Stimulated activated CD8-positive, alpha-beta memory T cell treated with anti-CD3 and anti-CD28 coated beads, Interleukin-2, amount 100 ng/mL, for 48 hours (primary cell): ENCODE results near the gene ZCCHC13.
"Not testable (repeated sequence)": the region's sequence is repeated elsewhere in the genome, so short reads cannot be mapped to it uniquely, and the experiment has no call there.

Experiments used
- DNase-seq, 2 donors: peaks; one replicate each; pipeline ENCODE4 v3.0.0-alpha.2; 2020; ENCODE audit warnings: low read depth in 2 of 2

The ZCCHC13 gene

DNA sequence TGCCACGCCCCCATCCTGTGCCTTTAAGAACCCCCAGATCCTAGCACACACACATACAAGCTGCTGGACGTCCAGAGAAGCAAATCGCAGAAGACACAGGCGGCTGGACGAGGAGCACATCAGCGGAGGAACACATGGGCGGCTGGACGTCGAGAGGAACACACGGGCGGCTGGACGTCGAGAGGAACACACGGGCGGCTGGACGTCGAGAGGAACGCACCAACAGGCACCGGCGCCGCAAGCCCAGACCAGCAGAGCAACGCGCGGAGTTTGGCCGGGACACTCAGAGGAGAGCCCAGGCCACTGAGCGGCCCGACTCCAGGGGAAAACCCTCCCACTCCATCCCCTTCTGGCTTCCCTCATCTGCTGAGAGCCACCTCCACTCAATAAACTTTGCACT lies 17.2 kb downstream of the ZCCHC13 start:
- DNase-seq = no peak

DNA sequence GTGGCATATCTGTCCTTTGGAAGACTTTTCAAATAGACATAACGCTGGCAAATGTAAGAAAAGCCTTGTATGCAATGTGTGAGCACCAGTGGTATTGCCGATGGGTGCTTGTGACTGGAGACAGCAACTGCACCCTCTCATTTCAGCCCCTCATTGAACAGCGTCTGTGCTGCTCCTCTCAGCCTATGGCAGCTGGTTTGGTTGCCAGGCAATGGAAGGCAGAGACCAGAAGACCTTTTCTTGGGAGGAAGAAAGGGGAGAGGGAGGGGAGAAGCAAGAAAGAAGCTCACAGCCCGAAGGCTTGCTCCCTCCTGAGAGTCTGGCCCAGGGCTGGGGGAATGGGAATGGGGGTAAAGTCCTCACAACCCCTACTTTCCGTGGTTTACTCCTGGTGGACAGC lies 20.2 kb downstream of the ZCCHC13 start:
- no peak for DNase-seq

DNA sequence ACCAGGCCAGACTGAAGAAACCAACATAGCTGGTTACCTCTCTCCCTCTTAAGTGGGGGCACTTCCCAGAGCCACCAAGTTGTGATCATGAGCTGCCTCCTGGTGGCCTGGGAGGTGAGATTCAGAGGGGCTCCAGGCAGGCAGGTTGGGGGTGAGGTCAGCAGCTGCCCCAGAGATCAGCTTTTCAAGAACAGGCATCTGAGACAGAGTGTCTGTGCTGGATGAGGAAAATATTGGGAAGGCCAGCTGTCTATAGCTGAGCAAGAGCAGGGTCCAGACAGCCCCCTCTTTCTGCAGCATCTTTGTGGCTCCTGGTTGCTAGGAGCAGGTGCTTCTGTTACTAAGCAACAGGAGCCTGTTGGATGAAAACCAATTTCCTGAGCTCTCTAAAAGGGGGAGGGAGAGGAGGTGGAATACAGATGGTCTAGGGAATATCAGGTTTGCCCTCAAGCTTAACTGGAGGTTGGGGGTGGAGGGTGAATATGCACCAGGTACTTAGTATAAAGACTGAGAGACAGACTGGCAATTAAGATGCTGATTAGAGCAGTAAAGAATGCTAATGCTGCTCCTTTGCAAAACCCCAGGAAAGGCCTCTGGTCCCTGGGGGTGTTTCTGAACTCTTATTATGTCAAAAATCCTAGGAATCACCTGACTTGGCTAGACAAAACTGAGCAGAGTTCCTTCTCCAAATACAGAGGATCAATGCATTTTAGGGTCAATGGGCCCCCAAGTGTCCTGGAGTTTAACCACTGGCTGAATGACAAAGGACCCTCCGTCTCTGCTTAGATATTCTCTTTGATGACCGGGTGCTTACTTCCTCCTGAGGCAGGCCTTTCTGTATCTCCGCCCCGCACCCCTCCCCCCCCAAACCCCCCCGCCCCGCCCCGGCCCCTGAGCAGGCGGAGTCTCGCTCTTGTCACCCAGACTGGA lies 21.4 kb downstream of the ZCCHC13 start:
- no peak for DNase-seq

DNA sequence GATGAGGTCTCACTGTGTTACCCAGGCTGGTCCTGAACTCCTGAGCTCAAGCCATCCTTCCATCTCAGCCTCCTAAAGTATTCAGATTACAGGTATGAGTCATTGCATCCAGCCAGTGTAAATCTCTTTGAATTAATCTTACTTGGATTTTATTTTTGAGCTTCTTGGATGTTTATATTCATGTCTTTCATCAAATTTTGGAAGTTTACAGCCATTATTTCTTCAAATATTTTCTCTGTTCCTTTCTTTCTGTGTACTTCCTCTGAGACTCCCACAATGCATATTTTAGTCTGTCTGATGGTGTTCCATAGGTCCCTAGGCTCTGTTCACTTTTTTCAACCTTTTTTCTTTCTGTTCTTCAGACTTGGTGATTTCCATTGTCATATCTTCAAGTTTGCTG lies 34.9 kb downstream of the ZCCHC13 start:
- no peak for DNase-seq

DNA sequence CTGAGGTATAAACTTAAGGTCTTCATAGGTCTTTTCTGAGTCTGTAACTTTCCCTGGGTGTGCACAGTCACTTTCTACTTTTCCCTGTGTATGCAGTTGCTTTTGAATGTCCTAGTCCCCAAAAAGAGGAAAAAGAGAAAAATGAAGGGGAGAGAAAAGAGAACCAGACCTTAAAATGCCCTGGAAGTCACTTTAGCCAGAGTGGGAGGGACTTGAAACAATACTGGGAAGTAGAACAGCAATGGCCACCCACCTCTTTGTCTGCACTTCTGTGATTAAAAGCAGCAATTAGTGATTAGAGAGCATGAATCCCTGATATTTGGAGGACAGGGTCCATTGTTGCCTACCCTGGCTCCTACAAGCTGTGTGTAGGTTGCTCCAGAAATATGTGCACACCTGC lies 36.1 kb downstream of the ZCCHC13 start:
- DNase-seq = no peak

DNA sequence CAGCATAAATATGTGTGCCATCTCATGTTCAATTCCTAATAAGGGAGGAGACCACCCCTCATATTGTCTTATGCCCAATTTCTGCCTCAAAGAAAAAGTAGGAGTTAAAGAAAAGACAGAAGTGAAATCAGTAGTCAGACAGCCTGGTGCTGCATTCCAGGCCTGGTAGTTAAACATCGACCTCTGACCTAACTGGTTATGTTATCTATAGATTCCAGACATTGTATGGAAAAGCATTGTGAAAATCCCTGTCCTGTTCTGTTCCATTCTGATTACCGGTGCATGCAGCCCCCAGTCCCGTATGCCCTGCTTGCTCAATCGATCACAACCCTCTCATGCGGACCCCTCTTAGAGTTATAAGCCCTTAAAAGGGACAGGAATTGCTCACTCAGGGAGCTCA lies 38.2 kb downstream of the ZCCHC13 start:
- DNase-seq = not testable (repeated sequence)

DNA sequence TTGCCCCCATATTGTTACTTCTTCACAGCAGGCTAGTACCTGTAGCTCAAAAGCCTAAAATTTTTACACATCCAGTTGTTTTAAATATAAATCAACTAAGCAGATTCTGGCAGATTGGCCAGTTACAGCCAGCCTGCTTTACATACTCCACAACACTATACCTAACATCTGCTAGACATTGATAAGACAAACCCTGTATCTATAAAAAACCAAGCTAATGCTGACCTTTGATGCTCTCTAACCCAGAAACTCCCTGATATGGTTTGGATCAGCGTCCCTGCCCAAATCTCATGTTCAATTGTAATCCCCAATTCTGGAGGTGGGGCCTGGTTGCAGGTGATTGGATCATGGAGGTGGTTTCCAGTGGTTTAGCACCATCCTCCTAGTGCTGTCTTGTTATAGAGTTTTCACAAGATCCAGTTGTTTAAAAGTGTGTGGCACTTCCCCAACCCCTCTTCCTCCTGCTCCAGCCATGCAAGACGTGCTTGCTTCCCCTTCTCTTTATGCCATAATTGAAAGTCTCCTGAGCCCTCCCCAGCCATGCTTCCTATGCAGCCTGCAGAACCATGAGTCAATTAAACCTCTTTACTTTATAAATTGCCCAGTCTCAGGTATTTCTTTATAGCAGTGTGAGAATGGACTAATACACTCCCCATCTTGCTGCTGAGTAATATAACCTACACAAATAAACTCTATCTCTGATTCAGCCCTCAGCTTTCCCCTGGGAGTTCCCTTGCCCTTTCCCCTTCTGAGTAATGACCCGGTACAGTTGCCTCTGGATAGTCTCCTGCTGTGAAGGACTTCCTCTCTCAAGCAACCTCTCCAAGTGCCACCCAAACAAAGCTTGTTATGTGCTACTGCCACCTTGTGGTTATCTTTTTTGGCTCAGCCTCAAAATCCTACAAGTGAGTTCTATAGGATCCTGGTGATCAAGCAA lies 39.6 kb downstream of the ZCCHC13 start:
- peak in 1 of 2 donors; percentile 1 for DNase-seq

DNA sequence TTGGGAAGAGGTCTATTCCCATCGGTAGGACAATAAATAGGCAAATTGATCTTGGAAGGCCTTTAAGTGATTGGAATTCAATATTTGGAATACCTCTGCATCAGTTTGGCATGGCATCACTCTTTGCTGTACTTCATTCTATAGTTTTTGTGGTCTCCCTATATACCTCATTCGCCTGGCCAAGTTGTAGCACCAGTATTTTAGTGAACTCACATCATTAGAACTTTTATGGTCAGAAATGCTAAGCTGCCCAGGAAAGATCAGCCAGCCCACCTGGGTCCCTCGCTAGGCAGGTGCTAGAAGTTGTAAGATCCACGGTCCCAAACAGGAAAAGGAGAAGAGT lies 40.3 kb downstream of the ZCCHC13 start:
- no peak for DNase-seq

DNA sequence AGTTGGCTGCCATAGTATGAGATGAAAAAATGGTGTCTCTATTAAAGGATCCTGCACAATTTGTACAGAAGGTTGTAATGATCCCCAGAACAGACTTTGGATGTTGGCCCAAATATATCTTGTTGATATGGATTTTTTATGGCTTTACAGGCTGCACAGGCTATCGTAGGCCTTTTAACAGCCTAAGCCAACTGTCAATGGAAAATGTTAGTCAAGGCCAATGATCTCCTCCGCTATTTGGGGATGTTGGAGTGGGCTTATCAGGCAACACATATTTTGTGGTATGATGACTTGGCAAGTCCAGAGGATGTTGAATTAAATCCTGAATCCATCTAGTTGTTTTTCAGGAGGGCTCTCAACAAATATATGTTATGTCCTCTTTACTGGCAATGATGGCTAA lies 42.1 kb downstream of the ZCCHC13 start:
- no peak for DNase-seq

DNA sequence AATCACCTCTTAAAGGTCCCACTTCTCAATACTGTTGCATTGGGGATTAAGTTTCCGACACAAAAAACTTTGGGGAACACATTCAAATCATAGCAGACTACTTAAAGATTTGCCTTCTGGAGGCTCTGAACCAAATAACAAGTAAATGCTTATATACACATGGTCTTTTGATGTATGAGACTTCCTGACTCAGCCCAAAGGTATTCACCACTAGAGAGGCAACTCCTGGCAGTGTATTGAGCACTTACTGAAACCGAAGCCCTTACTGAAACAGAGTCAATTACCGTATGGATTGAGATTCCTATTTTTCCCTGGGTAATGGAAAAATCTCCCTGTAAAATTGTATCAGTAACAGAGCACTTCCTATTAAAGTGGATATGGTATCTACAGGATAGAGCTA lies 45.4 kb downstream of the ZCCHC13 start:
- no peak for DNase-seq

DNA sequence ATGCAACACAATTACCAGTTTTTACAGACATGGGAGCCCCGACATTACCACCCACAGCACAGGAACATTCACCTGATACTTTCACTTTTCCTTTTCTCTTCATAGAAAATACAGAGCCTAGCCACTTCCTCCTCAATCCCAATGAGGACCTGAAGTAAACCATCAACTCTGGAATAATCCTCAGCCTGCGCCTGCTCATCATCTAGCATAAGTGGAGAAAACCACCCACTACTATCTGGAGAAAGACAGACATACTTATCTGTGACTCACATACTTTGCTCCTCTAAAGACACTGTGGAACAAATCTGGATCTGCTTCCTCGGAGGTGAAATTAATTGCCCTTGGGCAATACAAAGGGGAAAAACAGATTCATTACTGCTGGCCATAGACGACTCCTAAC lies 47.8 kb downstream of the ZCCHC13 start:
- no peak for DNase-seq

DNA sequence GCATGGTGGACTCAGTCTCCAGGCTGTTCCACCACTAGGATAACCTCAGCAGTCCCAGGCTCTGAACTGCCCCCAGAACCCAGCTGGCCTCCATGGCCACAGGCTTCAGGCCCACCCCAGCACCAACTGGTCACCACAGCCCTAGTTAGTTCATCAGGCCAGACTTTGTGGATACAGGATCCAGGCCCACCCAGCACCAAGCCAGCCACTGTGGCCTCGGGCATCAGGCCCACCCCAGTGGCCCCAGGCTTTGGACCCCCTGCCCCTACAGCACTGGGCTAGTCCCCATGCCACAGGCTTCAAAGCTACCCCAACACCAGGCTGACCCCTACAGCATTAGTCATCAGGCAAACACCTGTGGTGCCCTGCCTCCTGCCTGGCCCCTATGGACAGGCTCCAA lies 50.0 kb downstream of the ZCCHC13 start:
- no peak for DNase-seq
